A172 (cell line): ENCODE measurements around the gene SMC6. TPM values are rescaled to one million over a fixed set of nuclear protein-coding genes. Genes with fewer than 3 reads are reported as not detected.

Experiments used
- DNase-seq: peaks from one replicate; pipeline ENCODE4 v3.0.0-alpha.2; 2015; ENCODE audit warnings: low spot score
- total RNA-seq: library from RNA; depleted of rRNA; stranded (reverse); fragments of >200 nt; shearing (Covaris generic); gene quantifications from 2 replicates; pipeline ENCODE4 v1.2.3, GENCODE V29; 2014; rRNA removed

SMC6 gene
- total RNA-seq: 29.4 and 38.6 TPM in 2 replicates

- peak; percentile 90 for DNase-seq
Measured at GRCh38 chr2:17753803-17754663, at the start of gene SMC6, which contains the start of gene GEN1. Gene SMC6 (minus strand): TSS chr2:17753810. CDS start chr2:17745946, 7,864 bp downstream. Gene GEN1 (plus strand): TSS chr2:17754138. CDS start chr2:17759944, 5,806 bp downstream.

GRCh38 chr2:17800693-17801458 is 47.3 kb upstream of the SMC6 start:
- no peak for DNase-seq

GRCh38 chr2:17800219-17800618 is 46.6 kb upstream of the SMC6 start:
- DNase-seq: no peak

- DNase-seq: no peak
Measured at GRCh38 chr2:17799301-17800120, 45.9 kb upstream of the SMC6 start.

GRCh38 chr2:17798338-17798737 is 44.7 kb upstream of the SMC6 start:
- DNase-seq: no peak

GRCh38 chr2:17795309-17795708 is 41.7 kb upstream of the SMC6 start:
- no peak for DNase-seq

GRCh38 chr2:17793803-17794354 is 40.3 kb upstream of the SMC6 start:
- DNase-seq: no peak

GRCh38 chr2:17793296-17793695 is 39.7 kb upstream of the SMC6 start:
- DNase-seq: no peak

- no peak for DNase-seq
Measured at GRCh38 chr2:17792515-17792914, 38.9 kb upstream of the SMC6 start.

- DNase-seq: no peak
Measured at GRCh38 chr2:17791817-17792130, 38.2 kb upstream of the SMC6 start.

- no peak for DNase-seq
Measured at GRCh38 chr2:17791121-17791816, 37.7 kb upstream of the SMC6 start.

GRCh38 chr2:17790536-17790935 is 36.9 kb upstream of the SMC6 start:
- DNase-seq: no peak

GRCh38 chr2:17788773-17789172 is 35.2 kb upstream of the SMC6 start:
- no peak for DNase-seq

- no peak for DNase-seq
Measured at GRCh38 chr2:17786727-17787126, 33.1 kb upstream of the SMC6 start.

- no peak for DNase-seq
Measured at GRCh38 chr2:17781482-17781881, 27.9 kb upstream of the SMC6 start.

GRCh38 chr2:17780546-17780945 is 26.9 kb upstream of the SMC6 start:
- no peak for DNase-seq

GRCh38 chr2:17772532-17772931 is 18.9 kb upstream of the SMC6 start:
- no peak for DNase-seq

- no peak for DNase-seq
Measured at GRCh38 chr2:17771956-17772355, 18.3 kb upstream of the SMC6 start.

GRCh38 chr2:17768894-17769293 is 15.3 kb upstream of the SMC6 start:
- no peak for DNase-seq

GRCh38 chr2:17765398-17765797 is 11.8 kb upstream of the SMC6 start:
- DNase-seq: no peak
